Ectodermal cell (in vitro differentiated cells): Measurements from ENCODE around the gene LIPC.

Experiments used
- H3K27ac ChIP-seq: 2 replicates; pipeline ENCODE4 v1.7.0; 2013; ENCODE audit warnings: mild to moderate bottlenecking, low read depth, low read length; ENCODE audit not compliant: insufficient read depth, poor library complexity, severe bottlenecking
- H3K27me3 ChIP-seq: 2 replicates; pipeline ENCODE4 v1.7.0; 2013; ENCODE audit warnings: mild to moderate bottlenecking, low read length; ENCODE audit not compliant: insufficient read depth, control insufficient read depth, poor library complexity, severe bottlenecking
- H3K36me3 ChIP-seq: one replicate; pipeline ENCODE4 v1.7.0; 2013; ENCODE audit warnings: low read length; ENCODE audit not compliant: control insufficient read depth, insufficient read depth
- H3K4me1 ChIP-seq: one replicate; pipeline ENCODE4 v1.7.0; 2013; ENCODE audit warnings: low read length; ENCODE audit not compliant: control insufficient read depth, insufficient read depth
- H3K4me3 ChIP-seq: 2 replicates; pipeline ENCODE4 v1.7.0; 2013; ENCODE audit warnings: low read depth, low read length, control low read depth; ENCODE audit not compliant: insufficient read depth
- H3K9me3 ChIP-seq: 2 replicates; pipeline ENCODE4 v1.7.0; 2013; ENCODE audit warnings: mild to moderate bottlenecking, low read length, moderate library complexity; ENCODE audit not compliant: control insufficient read depth
- WGBS, 2 experiments: methylation state at CpG; one replicate each; pipeline ENCODE4 v1.1.7; 2013; ENCODE audit warnings: missing lambda C conversion rate in 2 of 2; 5-methylcytosine and 5-hydroxymethylcytosine counted together

LIPC gene

DNA sequence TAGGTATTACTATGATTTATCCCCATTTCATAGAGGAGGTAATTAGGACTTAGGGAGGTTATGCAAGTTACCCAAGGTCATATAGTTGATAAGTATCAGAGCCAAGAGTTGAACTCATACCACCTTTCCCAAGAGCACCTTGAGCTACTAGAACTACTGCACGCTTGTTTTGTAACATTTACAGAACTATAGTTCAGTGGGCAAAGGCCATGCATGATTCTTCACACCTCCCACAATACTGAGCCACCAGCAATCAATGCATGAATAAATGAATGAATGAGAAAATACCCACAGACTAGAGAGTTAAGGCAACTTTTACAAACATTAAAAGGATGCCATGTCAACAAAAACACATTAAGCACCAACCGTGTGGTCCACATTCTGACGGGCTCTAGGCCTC lies 46.8 kb downstream of the LIPC start:
- H3K4me1 ChIP-seq = peaks cover 23% of the 10 kb centered on the region
- no peaks in the 10 kb centered on the region for H3K36me3 ChIP-seq
- no peaks in the 10 kb centered on the region for H3K27me3 ChIP-seq
- 95 to 97% methylated on average over 3 of the region's 3 CpGs for WGBS, 2 experiments
- H3K9me3 ChIP-seq = no peaks in the 10 kb centered on the region
- H3K4me3 ChIP-seq = no peak overlapping the region
- H3K27ac ChIP-seq = no peak overlapping the region

DNA sequence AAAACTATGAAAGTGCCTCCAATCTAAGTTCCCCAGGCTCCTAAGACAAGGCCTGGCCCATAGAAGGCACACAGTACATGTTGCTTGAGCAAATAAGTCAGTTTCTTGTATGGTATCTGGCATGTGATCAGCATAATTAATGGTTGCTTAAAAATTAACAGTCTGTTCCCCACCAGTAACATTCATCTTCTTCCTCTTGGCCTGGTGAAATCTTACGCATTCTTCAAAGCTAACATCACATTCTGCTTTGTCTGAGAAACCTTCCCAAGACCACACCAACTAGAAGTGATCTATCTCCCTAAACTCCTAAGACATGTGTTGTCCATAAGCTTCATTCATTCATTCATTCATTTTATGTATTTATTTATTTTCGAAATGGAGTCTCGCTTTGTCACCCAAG lies 48.1 kb downstream of the LIPC start:
- 84 to 92% methylated on average over 3 of the region's 3 CpGs for WGBS, 2 experiments
- no peaks in the 10 kb centered on the region for H3K9me3 ChIP-seq
- no peaks in the 10 kb centered on the region for H3K36me3 ChIP-seq
- H3K4me3 ChIP-seq = no peak overlapping the region
- H3K27ac ChIP-seq = no peak overlapping the region
- H3K27me3 ChIP-seq = no peaks in the 10 kb centered on the region
- peaks cover 21% of the 10 kb centered on the region for H3K4me1 ChIP-seq

DNA sequence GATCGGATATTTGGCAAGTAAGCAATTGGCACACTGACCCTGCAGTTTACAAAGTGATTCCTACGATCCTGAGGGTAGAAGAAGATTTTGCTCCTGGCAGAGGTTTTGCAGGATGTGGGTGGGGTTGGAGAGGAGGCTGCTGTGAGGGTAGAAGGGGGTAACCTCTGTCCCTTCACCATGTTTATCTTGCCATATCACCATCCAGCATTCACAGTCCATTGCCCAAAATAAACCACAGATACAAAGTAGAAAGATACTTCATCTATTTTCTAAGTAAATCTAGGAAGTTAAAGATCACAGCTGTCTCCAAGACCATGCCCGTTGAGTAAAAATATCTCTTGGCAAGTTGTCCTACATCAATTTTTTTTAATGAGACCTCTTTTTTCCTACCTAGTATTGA lies 51.6 kb downstream of the LIPC start:
- 88 to 95% methylated on average over 3 of the region's 3 CpGs for WGBS, 2 experiments
- H3K27ac ChIP-seq = no peak overlapping the region
- H3K4me1 ChIP-seq = no peaks in the 10 kb centered on the region
- no peaks in the 10 kb centered on the region for H3K27me3 ChIP-seq
- no peaks in the 10 kb centered on the region for H3K36me3 ChIP-seq
- H3K4me3 ChIP-seq = no peak overlapping the region
- H3K9me3 ChIP-seq = no peaks in the 10 kb centered on the region

DNA sequence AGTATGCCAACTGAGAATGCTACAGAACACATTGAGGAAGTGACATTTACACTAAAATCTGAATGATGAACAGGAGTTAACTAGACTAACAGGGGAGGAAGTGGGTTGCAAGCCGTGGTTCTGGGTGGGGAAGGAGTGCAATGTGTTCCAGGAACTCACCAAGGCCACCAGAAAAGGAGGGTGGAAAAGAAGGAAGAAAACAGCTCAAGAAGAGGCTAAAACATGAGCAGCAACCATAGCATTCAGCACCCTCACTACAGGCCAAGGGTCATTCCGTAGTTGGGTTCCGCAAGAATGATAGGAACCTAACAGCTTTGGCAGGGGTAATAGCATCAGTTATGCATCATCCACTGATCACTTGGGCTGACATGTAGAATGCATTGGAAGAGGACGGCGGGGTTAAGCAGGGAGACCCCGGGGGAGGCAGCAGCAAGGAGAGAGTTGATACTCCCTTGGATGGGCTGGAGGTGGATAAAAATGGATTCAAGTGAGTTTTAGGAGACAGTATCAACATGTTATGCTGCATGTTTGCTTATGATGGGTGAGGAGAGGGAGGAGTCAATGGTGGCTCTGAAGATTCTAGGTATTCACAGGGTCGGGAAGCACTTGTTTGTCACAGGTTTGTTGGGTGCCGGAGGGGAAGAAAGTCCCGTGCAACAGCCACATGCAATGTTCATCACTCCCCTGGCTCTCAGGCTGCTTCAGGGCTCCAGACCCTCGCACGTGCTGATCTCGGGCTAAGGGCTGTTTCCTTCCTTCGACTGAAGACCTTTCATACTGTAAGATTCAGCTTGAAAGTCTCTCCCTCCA lies 53.2 kb downstream of the LIPC start:
- no peaks in the 10 kb centered on the region for H3K27me3 ChIP-seq
- no peaks in the 10 kb centered on the region for H3K36me3 ChIP-seq
- H3K4me3 ChIP-seq = no peak overlapping the region
- WGBS, 2 experiments = 93 to 96% methylated on average over 13 of the region's 13 CpGs
- no peaks in the 10 kb centered on the region for H3K4me1 ChIP-seq
- no peak overlapping the region for H3K27ac ChIP-seq
- peaks cover 3% of the 10 kb centered on the region for H3K9me3 ChIP-seq

DNA sequence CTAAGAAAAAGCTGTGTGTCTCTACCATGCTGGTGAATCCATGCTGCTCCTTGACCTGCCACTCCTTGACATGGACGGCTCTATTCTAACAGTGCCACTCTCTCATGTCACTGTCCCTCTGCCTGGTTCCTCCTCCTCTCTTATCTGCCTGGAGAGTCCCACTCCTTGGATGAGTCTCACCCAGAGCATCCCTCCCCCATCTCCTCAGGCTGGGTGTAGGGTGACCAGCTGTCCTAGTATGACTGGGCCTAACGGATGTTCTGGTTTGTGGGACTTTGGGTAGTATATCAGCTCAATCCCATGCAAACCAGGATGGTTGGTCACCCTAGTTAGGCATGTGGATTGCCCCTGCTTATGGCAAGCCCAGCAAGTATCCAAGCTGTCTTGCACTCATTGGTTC lies 54.3 kb downstream of the LIPC start:
- no peaks in the 10 kb centered on the region for H3K4me1 ChIP-seq
- H3K9me3 ChIP-seq = peaks cover 3% of the 10 kb centered on the region
- no peak overlapping the region for H3K27ac ChIP-seq
- H3K27me3 ChIP-seq = no peaks in the 10 kb centered on the region
- H3K4me3 ChIP-seq = no peak overlapping the region
- WGBS, 2 experiments = 92 to 94% methylated on average over 2 of the region's 2 CpGs
- H3K36me3 ChIP-seq = no peaks in the 10 kb centered on the region

DNA sequence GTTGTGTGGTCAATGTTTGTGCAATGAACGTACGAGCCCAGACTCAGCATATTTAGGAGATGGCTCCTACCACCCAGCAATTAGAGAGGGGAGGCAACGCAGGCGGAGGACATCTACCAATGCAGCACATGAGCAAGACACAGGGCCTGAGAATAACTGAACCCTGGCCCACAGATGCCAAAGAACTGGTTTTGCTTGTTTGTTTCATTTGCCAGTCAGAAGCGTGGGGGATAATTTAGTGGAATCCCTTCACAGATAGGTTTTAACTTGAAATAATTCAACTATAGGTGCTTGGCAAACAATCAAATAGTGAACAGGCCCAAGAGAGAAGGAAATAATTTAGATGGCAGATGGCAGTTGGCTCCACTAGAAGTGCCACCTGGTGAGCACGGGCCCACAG lies 54.8 kb downstream of the LIPC start:
- Histone ChIP-seq H3K27me3 (no peaks in the 10 kb centered on the region), H3K36me3 (no peaks in the 10 kb centered on the region), H3K9me3 (peaks cover 3% of the 10 kb centered on the region), H3K4me3 (no peak overlapping the region), H3K27ac (no peak overlapping the region), H3K4me1 (no peaks in the 10 kb centered on the region)
- 95% methylated on average over 6 of the region's 6 CpGs for WGBS, 2 experiments

DNA sequence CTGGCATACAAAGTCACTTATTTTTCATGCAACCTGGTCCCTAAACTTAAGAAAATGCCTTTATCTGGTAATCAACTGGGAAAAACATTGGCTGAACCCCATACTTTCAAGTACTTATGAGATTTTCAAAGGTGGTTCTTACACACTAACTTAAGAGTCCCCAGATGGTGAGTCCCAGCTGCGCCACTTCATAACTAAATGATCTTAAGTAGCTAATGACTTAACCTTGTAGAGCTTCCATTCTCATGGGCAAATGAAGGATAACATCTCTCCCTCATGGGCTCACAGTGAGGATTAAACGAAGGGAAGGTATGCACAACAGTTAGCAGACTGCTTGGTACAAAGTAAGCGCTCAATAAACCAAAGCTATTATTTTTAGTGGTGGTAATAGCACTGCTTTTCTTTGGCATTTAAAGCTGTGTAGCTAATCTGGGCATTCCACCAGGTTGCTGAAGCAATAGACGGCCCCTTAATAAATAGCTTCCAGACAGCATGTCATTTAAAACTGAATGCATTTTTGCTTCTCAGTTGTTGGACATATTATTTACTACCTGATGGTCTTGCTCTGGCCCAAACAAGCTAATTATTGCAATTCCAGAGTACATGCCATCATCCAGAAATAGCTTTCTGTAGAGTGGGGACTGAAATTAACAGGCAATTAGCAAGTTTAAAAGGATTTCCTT lies 55.4 kb downstream of the LIPC start:
- H3K4me1 ChIP-seq = no peaks in the 10 kb centered on the region
- peaks cover 3% of the 10 kb centered on the region for H3K9me3 ChIP-seq
- no peaks in the 10 kb centered on the region for H3K27me3 ChIP-seq
- no peaks in the 10 kb centered on the region for H3K36me3 ChIP-seq
- 96 to 98% methylated on average over 4 of the region's 4 CpGs for WGBS, 2 experiments
- H3K4me3 ChIP-seq = no peak overlapping the region
- no peak overlapping the region for H3K27ac ChIP-seq

DNA sequence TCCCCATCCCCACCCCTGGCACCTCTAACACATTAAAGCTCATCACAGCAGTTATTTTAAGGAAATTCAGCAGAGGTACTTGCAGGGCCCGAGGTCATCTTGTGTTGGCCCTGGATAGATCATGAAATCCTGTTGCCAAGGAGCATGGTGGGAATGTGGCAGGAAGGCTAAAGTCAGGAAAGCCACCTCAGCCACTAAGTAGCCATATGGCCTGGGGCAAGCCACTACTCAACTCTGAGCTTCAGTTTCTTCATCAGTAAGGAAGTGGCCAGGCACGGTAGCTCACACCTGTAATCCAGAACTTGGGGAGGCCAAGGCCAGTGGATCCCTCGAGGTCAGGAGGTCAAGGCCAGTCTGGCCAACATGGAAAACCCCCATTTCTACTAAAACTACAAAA lies 55.9 kb downstream of the LIPC start:
- Histone ChIP-seq H3K4me3 (no peak overlapping the region), H3K9me3 (peaks cover 3% of the 10 kb centered on the region), H3K36me3 (no peaks in the 10 kb centered on the region), H3K27ac (no peak overlapping the region), H3K4me1 (no peaks in the 10 kb centered on the region), H3K27me3 (no peaks in the 10 kb centered on the region)
- WGBS, 2 experiments = 85 to 91% methylated on average over 3 of the region's 3 CpGs

DNA sequence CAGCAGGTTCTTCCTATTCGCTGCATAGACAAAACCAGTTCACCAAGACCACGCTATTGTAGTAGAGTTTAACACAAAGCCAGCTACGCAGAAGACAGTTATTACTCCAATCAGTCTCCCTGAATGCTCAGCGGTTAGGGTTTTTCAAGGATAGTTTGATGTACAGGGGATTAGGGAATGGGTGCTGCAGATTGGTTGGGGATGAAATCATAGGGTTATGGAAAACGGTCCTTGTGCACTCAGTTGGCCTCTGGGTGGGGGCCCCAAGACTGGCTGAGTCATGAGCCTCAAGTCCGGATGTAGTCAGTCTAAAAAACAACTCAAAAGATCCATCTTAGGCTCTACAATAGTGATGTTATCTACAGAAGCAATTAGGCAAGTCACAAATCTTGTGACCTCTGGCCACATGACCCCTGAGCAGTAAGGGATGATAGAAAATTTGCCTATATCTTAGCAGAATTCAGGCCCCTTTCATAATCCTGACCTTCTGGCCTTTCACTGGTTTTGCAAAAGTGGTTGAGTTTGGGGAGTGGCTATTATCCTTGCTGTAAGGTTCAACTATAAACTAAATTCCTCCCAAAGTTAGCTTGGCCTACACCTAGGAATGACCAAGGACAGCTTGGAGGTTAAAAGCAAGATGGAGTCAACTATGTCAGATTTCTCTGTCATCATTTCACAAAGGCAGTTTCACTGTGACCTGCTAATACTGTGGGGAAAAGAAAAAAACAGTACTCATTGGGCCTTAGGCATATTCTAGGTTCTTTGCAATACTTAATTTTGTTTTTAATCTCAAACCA lies 57.7 kb downstream of the LIPC start:
- Histone ChIP-seq H3K4me3 (no peak overlapping the region), H3K27ac (no peak overlapping the region), H3K4me1 (no peaks in the 10 kb centered on the region), H3K36me3 (no peaks in the 10 kb centered on the region), H3K9me3 (peaks cover 3% of the 10 kb centered on the region), H3K27me3 (no peaks in the 10 kb centered on the region)
- 91 to 97% methylated on average over 6 of the region's 6 CpGs for WGBS, 2 experiments
